Osteocyte (in vitro differentiated cells): ENCODE measurements around the gene ZNF48. TPM values are rescaled to one million over a fixed set of nuclear protein-coding genes. Genes with fewer than 3 reads are reported as not detected.

Experiments used
- DNase-seq: peaks from one replicate; pipeline ENCODE4 v3.0.0; 2021; ENCODE audit warnings: mixed read lengths; ENCODE audit not compliant: unreplicated experiment; ENCODE audit errors: extremely low spot score
- H3K27ac Mint-ChIP-seq: one replicate; pipeline ENCODE4 v1.8.0; 2021; ENCODE audit warnings: mild to moderate bottlenecking, mixed read lengths; ENCODE audit not compliant: unreplicated experiment
- H3K27me3 Mint-ChIP-seq: one replicate; pipeline ENCODE4 v1.8.0; 2021; ENCODE audit warnings: mixed read lengths; ENCODE audit not compliant: unreplicated experiment
- H3K36me3 Mint-ChIP-seq: one replicate; pipeline ENCODE4 v1.8.0; 2021; ENCODE audit warnings: mixed read lengths; ENCODE audit not compliant: unreplicated experiment
- H3K4me1 Mint-ChIP-seq: one replicate; pipeline ENCODE4 v1.8.0; 2021; ENCODE audit warnings: mixed read lengths; ENCODE audit not compliant: unreplicated experiment
- H3K4me3 Mint-ChIP-seq: one replicate; pipeline ENCODE4 v1.8.0; 2021; ENCODE audit warnings: mild to moderate bottlenecking, moderate library complexity, mixed read lengths; ENCODE audit not compliant: unreplicated experiment
- H3K9me3 Mint-ChIP-seq: one replicate; pipeline ENCODE4 v1.8.0; 2021; ENCODE audit warnings: mixed read lengths; ENCODE audit not compliant: unreplicated experiment
- CTCF ChIP-seq: fragments of 200-600 bp; sonication (generic); IDR thresholded peaks from 2 replicates; pipeline ENCODE4 v1.5.0; 2021; ENCODE audit warnings: antibody characterized with exemption, mild to moderate bottlenecking, moderate library complexity
- total RNA-seq: library from RNA; stranded (reverse); gene quantifications from 2 replicates; pipeline ENCODE4 v1.2.1, GENCODE V29; 2021

The ZNF48 gene
- total RNA-seq, 1 donor from 2014 or later = 13.2 TPM

GRCh38 chr16:30407102-30407803 lies 12.0 kb downstream of the ZNF48 start, which contains the start of gene ZNF771:
Gene ZNF771, plus strand, starts transcription at chr16:30407606. Its CDS starts 448 bp downstream, at chr16:30408054.
- Mint-ChIP-seq H3K27ac (peak within 1 kb of the TSS; percentile 93), H3K4me3 (peak within 1 kb of the TSS; percentile 85), H3K4me1 (peaks cover 22% of the 10 kb centered on the region), H3K27me3 (no peaks in the 10 kb centered on the region), H3K9me3 (no peaks in the 10 kb centered on the region), H3K36me3 (peaks cover 5% of the 10 kb centered on the region)
- peak; percentile 9 for TF ChIP-seq CTCF
- peak; percentile 96 for DNase-seq

- Mint-ChIP-seq H3K27ac (peak overlapping the region; percentile 76), H3K9me3 (no peaks in the 10 kb centered on the region), H3K27me3 (no peaks in the 10 kb centered on the region), H3K4me3 (peak overlapping the region; percentile 85), H3K4me1 (peaks cover 22% of the 10 kb centered on the region), H3K36me3 (peaks cover 5% of the 10 kb centered on the region)
- TF ChIP-seq CTCF = no peak
- no peak for DNase-seq
These were observed 12.7 kb downstream of the ZNF48 start for GRCh38 chr16:30407804-30408534.

- peak; percentile 97 for DNase-seq
- Mint-ChIP-seq H3K4me1 (peaks cover 22% of the 10 kb centered on the region), H3K9me3 (no peaks in the 10 kb centered on the region), H3K27ac (peak overlapping the region; percentile 68), H3K36me3 (peaks cover 10% of the 10 kb centered on the region), H3K27me3 (no peaks in the 10 kb centered on the region), H3K4me3 (peak overlapping the region; percentile 35)
- peak; percentile 96 for TF ChIP-seq CTCF
These were observed 14.2 kb downstream of the ZNF48 start for GRCh38 chr16:30409125-30410060.

- no peaks in the 10 kb centered on the region for H3K27me3 Mint-ChIP-seq
- no peak overlapping the region for H3K4me3 Mint-ChIP-seq
- no peaks in the 10 kb centered on the region for H3K9me3 Mint-ChIP-seq
- peaks cover 19% of the 10 kb centered on the region for H3K4me1 Mint-ChIP-seq
- H3K27ac Mint-ChIP-seq = no peak overlapping the region
- DNase-seq = no peak
- TF ChIP-seq CTCF = no peak
- peaks cover 17% of the 10 kb centered on the region for H3K36me3 Mint-ChIP-seq
These were observed 18.0 kb downstream of the ZNF48 start for GRCh38 chr16:30413112-30413806.
